ENCODE measurements around the gene RAB11FIP3. TPM values are rescaled to one million over a fixed set of nuclear protein-coding genes. Genes with fewer than 3 reads are reported as not detected.
"Not testable (repeated sequence)": the region's sequence is repeated elsewhere in the genome, so short reads cannot be mapped to it uniquely, and the experiment has no call there.

Gene RAB11FIP3
- total RNA-seq, 1 donor from 2014 or later, result 35.2 TPM

- intact Hi-C loops (cut with micrococcal nuclease), result no loop called here
Measured at GRCh38 chr16:491220-491919, 65.9 kb downstream of the RAB11FIP3 start.

GRCh38 chr16:492211-492875, 66.9 kb downstream of the RAB11FIP3 start:
- intact Hi-C loops (cut with micrococcal nuclease), result no loop called here

- intact Hi-C loops (cut with micrococcal nuclease), result loop anchor here (1.0 kb wide), 1 partner anchor 103 kb away; no protein-coding TSS in a partner anchor
Measured at GRCh38 chr16:494676-495075, 69.2 kb downstream of the RAB11FIP3 start.

GRCh38 chr16:495127-495748, 69.8 kb downstream of the RAB11FIP3 start:
- intact Hi-C loops (cut with micrococcal nuclease), result loop anchor here (1.0 kb wide), 1 partner anchor 104 kb away; no protein-coding TSS in a partner anchor

- intact Hi-C loops (cut with micrococcal nuclease), result no loop called here
Measured at GRCh38 chr16:496097-496886, 70.8 kb downstream of the RAB11FIP3 start.

GRCh38 chr16:497258-497657, 71.8 kb downstream of the RAB11FIP3 start:
- intact Hi-C loops (cut with micrococcal nuclease), result no loop called here

GRCh38 chr16:499924-500323, 74.5 kb downstream of the RAB11FIP3 start:
- intact Hi-C loops (cut with micrococcal nuclease), result no loop called here

GRCh38 chr16:500709-501108, 75.3 kb downstream of the RAB11FIP3 start:
- intact Hi-C loops (cut with micrococcal nuclease), result no loop called here

GRCh38 chr16:502179-502943, 76.9 kb downstream of the RAB11FIP3 start:
- intact Hi-C loops (cut with micrococcal nuclease), result no loop called here

GRCh38 chr16:503150-504071, 78.0 kb downstream of the RAB11FIP3 start:
- intact Hi-C loops (cut with micrococcal nuclease), result no loop called here

- intact Hi-C loops (cut with micrococcal nuclease), result no loop called here
Measured at GRCh38 chr16:505479-506245, 80.2 kb downstream of the RAB11FIP3 start.

- intact Hi-C loops (cut with micrococcal nuclease), result no loop called here
Measured at GRCh38 chr16:506246-506546, 80.7 kb downstream of the RAB11FIP3 start.

GRCh38 chr16:507527-507926, 82.1 kb downstream of the RAB11FIP3 start:
- intact Hi-C loops (cut with micrococcal nuclease), result not testable (repeated sequence)

GRCh38 chr16:507996-508395, 82.5 kb downstream of the RAB11FIP3 start:
- intact Hi-C loops (cut with micrococcal nuclease), result no loop called here

- intact Hi-C loops (cut with micrococcal nuclease), result no loop called here
Measured at GRCh38 chr16:508884-509736, 83.7 kb downstream of the RAB11FIP3 start.

- intact Hi-C loops (cut with micrococcal nuclease), result no loop called here
Measured at GRCh38 chr16:510066-510825, 84.8 kb downstream of the RAB11FIP3 start.

- intact Hi-C loops (cut with micrococcal nuclease), result no loop called here
Measured at GRCh38 chr16:512802-513201, 87.4 kb downstream of the RAB11FIP3 start.

Measured in T-helper 1 cell treated with Interleukin-12 subunit alpha and Interleukin-12 subunit beta and Interleukin-4 antibody, amounts not matched to agents 30 ng/mL and 1 ng/mL, for 36 hours (primary cell).